ENCODE measurements around the gene NDFIP2.

Gene NDFIP2

GRCh38 chr13:79480954-79481684 is at the start of gene NDFIP2:
NDFIP2 (plus strand) TSS chr13:79481155; CDS start chr13:79481204, 49 bp downstream.
- DNase-seq (ENCODE audit: low read depth in 2 of 2) = peak; percentile 84 to 85

GRCh38 chr13:79432086-79432485 is 48.9 kb upstream of the NDFIP2 start:
- no peak for DNase-seq (ENCODE audit: low read depth in 2 of 2)

GRCh38 chr13:79432992-79433391 is 48.0 kb upstream of the NDFIP2 start:
- no peak for DNase-seq (ENCODE audit: low read depth in 2 of 2)

- DNase-seq (ENCODE audit: low read depth in 2 of 2) = no peak
Observed at GRCh38 chr13:79434556-79434955, 46.4 kb upstream of the NDFIP2 start.

- no peak for DNase-seq (ENCODE audit: low read depth in 2 of 2)
Observed at GRCh38 chr13:79435561-79435990, 45.4 kb upstream of the NDFIP2 start.

GRCh38 chr13:79439275-79439674 is 41.7 kb upstream of the NDFIP2 start:
- DNase-seq (ENCODE audit: low read depth in 2 of 2) = no peak

- DNase-seq (ENCODE audit: low read depth in 2 of 2) = no peak
Observed at GRCh38 chr13:79440958-79441528, 39.9 kb upstream of the NDFIP2 start.

- no peak for DNase-seq (ENCODE audit: low read depth in 2 of 2)
Observed at GRCh38 chr13:79442221-79442620, 38.7 kb upstream of the NDFIP2 start.

GRCh38 chr13:79442706-79443105 is 38.2 kb upstream of the NDFIP2 start:
- no peak for DNase-seq (ENCODE audit: low read depth in 2 of 2)

GRCh38 chr13:79445968-79446645 is 34.8 kb upstream of the NDFIP2 start:
- DNase-seq (ENCODE audit: low read depth in 2 of 2) = peak; percentile 11 to 18

GRCh38 chr13:79447141-79447540 is 33.8 kb upstream of the NDFIP2 start:
- no peak for DNase-seq (ENCODE audit: low read depth in 2 of 2)

- DNase-seq (ENCODE audit: low read depth in 2 of 2) = no peak
Observed at GRCh38 chr13:79447741-79448140, 33.2 kb upstream of the NDFIP2 start.

- no peak for DNase-seq (ENCODE audit: low read depth in 2 of 2)
Observed at GRCh38 chr13:79448413-79448812, 32.5 kb upstream of the NDFIP2 start.

- peak in 1 of 2 donors; percentile 16 for DNase-seq (ENCODE audit: low read depth in 2 of 2)
Observed at GRCh38 chr13:79450110-79450509, 30.8 kb upstream of the NDFIP2 start.

- peak; percentile 84 to 95 for DNase-seq (ENCODE audit: low read depth in 2 of 2)
Observed at GRCh38 chr13:79451500-79451962, 29.4 kb upstream of the NDFIP2 start.

- DNase-seq (ENCODE audit: low read depth in 2 of 2) = no peak
Observed at GRCh38 chr13:79452239-79452913, 28.6 kb upstream of the NDFIP2 start.

- DNase-seq (ENCODE audit: low read depth in 2 of 2) = no peak
Observed at GRCh38 chr13:79455331-79455730, 25.6 kb upstream of the NDFIP2 start.

GRCh38 chr13:79456051-79456450 is 24.9 kb upstream of the NDFIP2 start:
- DNase-seq (ENCODE audit: low read depth in 2 of 2) = no peak

GRCh38 chr13:79456656-79457365 is 24.1 kb upstream of the NDFIP2 start:
- no peak for DNase-seq (ENCODE audit: low read depth in 2 of 2)

- DNase-seq (ENCODE audit: low read depth in 2 of 2) = no peak
Observed at GRCh38 chr13:79457390-79457789, 23.6 kb upstream of the NDFIP2 start.

GRCh38 chr13:79457948-79458347 is 23.0 kb upstream of the NDFIP2 start:
- DNase-seq (ENCODE audit: low read depth in 2 of 2) = no peak

- DNase-seq (ENCODE audit: low read depth in 2 of 2) = no peak
Observed at GRCh38 chr13:79458436-79458835, 22.5 kb upstream of the NDFIP2 start.
